HCEC 1CT (cell line): ENCODE measurements around the gene DDX11.
"Not testable (repeated sequence)": the region's sequence is repeated elsewhere in the genome, so short reads cannot be mapped to it uniquely, and the experiment has no call there.

Source experiments
- DNase-seq: peaks from one replicate; pipeline ENCODE4 v3.0.0-alpha.2; 2017

DDX11 gene

DNA sequence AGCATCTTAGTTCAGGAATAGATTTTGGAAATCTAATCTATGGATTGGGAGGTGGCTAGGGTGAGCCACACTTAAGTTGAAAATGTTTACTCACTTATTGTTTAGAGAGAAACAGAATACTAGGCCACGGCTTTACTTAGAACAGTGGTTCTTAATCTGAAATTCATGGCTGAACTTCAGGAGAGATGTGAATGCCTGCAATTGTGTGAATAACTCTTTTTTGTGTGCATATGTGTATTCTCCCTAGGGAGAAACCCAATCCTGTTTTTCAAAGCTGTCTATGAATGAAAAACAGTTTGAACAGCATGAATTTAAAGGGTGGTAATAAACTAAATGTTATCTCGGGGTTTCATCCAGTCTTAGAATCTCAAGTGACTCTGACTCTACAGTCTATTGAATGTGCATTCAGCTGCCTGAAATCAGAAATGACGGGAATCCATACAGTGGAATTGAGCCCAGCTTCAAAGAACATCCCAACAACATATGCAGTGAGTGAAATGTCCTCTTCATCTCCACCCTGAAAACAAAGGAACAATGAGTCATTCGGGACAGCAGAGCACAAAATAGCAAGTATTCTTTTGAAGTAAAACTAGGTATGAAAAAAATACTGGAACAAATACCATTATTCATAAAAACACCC, 53.7 kb downstream of the DDX11 start:
- DNase-seq, result not testable (repeated sequence)

DNA sequence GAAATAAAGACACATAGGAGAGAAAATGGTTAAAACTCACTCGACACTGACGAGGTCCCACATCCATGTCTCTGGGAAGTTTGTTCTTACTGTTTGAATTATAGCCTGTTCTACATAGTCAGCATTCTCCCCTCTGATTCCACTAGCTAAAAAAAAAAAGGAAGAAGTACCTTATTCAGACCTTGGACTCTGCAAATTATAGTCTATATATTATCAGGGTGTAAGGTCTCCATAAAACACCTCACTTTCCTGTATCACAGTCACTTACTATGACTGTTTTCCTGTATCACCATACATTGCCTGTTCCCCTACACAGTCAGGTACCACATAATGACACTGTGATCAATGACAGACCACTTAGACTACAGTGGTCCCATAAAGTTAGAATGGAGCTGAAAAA, 62.9 kb downstream of the DDX11 start:
- not testable (repeated sequence) for DNase-seq

DNA sequence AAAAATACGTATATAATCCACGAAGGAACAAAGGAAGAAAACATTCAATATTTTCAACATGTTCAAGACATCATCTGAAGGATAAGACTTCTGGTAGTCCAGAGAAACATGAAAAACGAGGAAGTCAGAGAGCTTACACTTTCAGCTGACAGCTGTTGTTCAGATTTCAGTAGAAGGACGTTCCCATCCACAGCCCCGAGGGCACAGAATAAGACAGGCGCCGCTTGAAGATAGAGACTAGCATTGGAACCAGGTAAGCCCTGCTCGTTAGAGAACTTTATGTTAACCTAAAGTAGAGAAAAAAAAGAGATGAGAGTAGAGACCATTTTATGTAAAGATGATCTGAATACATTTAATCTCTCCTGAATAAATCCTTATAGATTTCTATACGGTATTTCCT, 71.1 kb downstream of the DDX11 start:
- DNase-seq, result not testable (repeated sequence)

DNA sequence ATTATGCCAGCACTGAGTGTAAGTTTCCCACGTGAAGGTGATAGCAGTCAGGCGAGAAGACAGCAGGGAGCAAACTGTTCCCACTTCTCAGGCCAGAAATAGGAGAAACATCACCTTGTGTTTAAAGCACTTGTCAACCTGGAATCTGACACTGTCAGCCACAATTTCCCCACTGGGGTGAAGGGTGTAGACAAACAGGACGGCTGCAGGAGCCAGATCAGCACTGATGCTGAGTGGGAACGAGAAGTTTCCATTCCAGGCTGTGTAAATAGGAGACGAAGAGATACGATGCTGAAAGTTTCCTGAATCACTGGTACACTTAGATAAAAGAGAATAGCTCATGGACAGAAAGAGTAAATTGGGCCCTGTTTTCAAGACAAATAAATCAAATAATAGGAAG, 71.6 kb downstream of the DDX11 start:
- not testable (repeated sequence) for DNase-seq

DNA sequence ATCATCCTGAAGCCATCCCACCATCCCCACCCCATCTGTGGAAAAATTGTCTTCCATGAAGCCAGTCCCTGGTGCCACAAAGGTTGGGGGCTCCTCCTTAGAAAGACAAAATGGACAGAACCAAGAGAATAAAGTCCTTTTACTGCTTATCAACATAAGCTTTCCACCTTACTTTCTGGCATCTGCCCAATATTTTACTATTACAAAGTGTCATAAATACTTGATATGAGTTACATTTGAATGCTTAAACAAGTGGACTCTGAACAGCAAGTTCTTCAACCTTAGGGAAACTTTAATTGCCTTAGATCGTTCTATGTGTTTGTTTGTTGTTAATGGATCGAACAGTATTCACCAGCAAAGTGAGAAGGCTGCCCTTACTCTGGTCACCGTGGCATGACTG, 73.8 kb downstream of the DDX11 start:
- DNase-seq, result not testable (repeated sequence)

DNA sequence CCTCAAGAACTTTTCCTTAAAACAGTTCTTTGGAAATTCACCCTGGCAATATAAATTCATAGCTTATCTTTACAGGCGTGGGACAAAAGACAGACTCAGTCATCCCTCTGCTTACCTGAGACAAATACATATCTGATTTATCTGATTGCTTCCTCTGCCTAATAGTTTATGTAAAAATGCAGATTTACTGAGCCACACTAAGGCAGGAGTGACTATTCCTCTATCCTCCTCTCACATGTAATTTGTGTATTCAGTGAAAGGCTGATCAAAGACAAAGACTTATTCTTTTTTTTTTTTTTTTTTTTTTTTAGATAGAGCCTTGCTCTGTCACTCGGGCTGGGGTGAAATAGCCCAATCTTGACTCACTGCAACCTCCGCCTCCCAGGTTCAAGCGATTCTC, 77.1 kb downstream of the DDX11 start:
- DNase-seq, result not testable (repeated sequence)
